Measurements from ENCODE around the gene EFS.

DNA sequence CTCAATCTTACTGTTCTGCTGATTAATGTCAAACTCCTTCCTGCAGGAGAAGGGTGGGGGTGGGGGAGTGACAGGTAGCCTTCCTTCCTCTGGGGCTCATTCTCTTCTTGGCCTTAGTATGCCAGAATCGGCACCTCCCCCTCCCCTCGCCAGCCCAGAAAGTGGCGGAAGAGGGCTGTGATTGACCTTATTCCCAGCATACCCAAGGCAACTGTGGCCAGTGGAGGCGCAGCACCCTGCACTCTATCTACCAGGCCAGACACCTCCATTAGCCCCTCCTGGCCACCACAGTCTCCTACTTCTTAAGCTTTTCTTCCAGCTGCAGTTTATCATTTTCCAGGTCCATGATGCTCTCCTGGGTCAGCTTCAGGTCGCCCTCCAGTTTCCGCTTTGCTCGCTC, 27.6 kb upstream of the EFS start:
- TF ChIP-seq FOXA1 (IDR thresholded peaks at IDR 0.05) (no peak), FOXM1 (IDR thresholded peaks at IDR 0.05; ENCODE audit: borderline replicate concordance) (no peak), L3MBTL2 (conservative IDR thresholded peaks at IDR 0.05) (no peak)
